Colonic mucosa (tissue), 4 donors: ENCODE measurements around the gene GALNT18. TPM values are rescaled to one million over a fixed set of nuclear protein-coding genes. Genes with fewer than 3 reads are reported as not detected.

Experiments used
- DNase-seq: peaks from one replicate; pipeline ENCODE4 v3.0.0-alpha.2; 2020
- H3K27ac ChIP-seq: fragments of 200-600 bp; one replicate; pipeline ENCODE4 v1.8.0; 2021
- H3K27me3 ChIP-seq: fragments of 200-600 bp; one replicate; pipeline ENCODE4 v1.8.0; 2021
- H3K36me3 ChIP-seq: fragments of 200-600 bp; one replicate; pipeline ENCODE4 v1.8.0; 2021
- H3K4me1 ChIP-seq: fragments of 200-600 bp; one replicate; pipeline ENCODE4 v1.8.0; 2021; ENCODE audit warnings: mild to moderate bottlenecking
- H3K4me3 ChIP-seq: fragments of 200-600 bp; one replicate; pipeline ENCODE4 v1.8.0; 2021
- H3K9ac ChIP-seq, 2 donors: one replicate each; pipeline ENCODE4 v1.7.0; 2013; ENCODE audit warnings: control low read depth in 2 of 2, low read depth in 2 of 2, low read length in 2 of 2
- H3K9me3 ChIP-seq: fragments of 200-600 bp; one replicate; pipeline ENCODE4 v1.8.0; 2021
- CTCF ChIP-seq: fragments of 200-600 bp; IDR thresholded peaks from one replicate; pipeline ENCODE4 v1.8.0; 2022; ENCODE audit warnings: antibody characterized with exemption, mild to moderate bottlenecking
- intact Hi-C: fragments of 100-400 bp; cut with DNase I; formaldehyde crosslinking; loops from one replicate; pipeline ENCODE4 v1.14.1; 2022
- total RNA-seq, 2 donors: library from RNA; stranded (reverse); fragmentation: NEBNext Ultra II Directional in 1 of 2; extraction: Animal tissue kit (Norgen Biotek cat#: 25700) in 1 of 2; gene quantifications; one replicate each; pipeline ENCODE4 v1.2.1, GENCODE V29; 2021
- donor health status: healthy.
- donor health status: DM: no; HTN: no; CAD: no.
- donor health status: DM: no; HTN: no; CAD: no.

Gene GALNT18
- total RNA-seq, 2 donors from 2014 or later, result 3.6 to 8.3 TPM

GRCh38 chr11:11407065-11407762 lies 214.6 kb downstream of the GALNT18 start:
- Histone ChIP-seq H3K4me3 (no peak overlapping the region), H3K9me3 (no peaks in the 10 kb centered on the region), H3K27me3 (no peaks in the 10 kb centered on the region), H3K27ac (no peak overlapping the region), H3K9ac (no peak overlapping the region), H3K4me1 (no peaks in the 10 kb centered on the region), H3K36me3 (no peaks in the 10 kb centered on the region)
- intact Hi-C loops, result loop anchor here (10.0 kb wide), 1 partner anchor 378 kb away; no protein-coding TSS in a partner anchor
- no peak for DNase-seq
- no peak for TF ChIP-seq CTCF

GRCh38 chr11:11406652-11407051 lies 215.2 kb downstream of the GALNT18 start:
- Histone ChIP-seq H3K9ac (no peak overlapping the region), H3K27ac (no peak overlapping the region), H3K36me3 (no peaks in the 10 kb centered on the region), H3K27me3 (no peaks in the 10 kb centered on the region), H3K9me3 (no peaks in the 10 kb centered on the region), H3K4me1 (no peaks in the 10 kb centered on the region), H3K4me3 (no peak overlapping the region)
- TF ChIP-seq CTCF, result no peak
- intact Hi-C loops, result loop anchor here (10.0 kb wide), 1 partner anchor 378 kb away; no protein-coding TSS in a partner anchor
- no peak for DNase-seq

- Histone ChIP-seq H3K27ac (no peak overlapping the region), H3K36me3 (no peaks in the 10 kb centered on the region), H3K27me3 (no peaks in the 10 kb centered on the region), H3K4me3 (no peak overlapping the region), H3K4me1 (no peaks in the 10 kb centered on the region), H3K9ac (no peak overlapping the region), H3K9me3 (no peaks in the 10 kb centered on the region)
- intact Hi-C loops, result loop anchor here (10.0 kb wide), 1 partner anchor 381 kb away; no protein-coding TSS in a partner anchor
- DNase-seq, result no peak
- TF ChIP-seq CTCF, result no peak
Measured at GRCh38 chr11:11403763-11404725, 217.8 kb downstream of the GALNT18 start.

GRCh38 chr11:11401960-11402535 lies 219.8 kb downstream of the GALNT18 start:
- TF ChIP-seq CTCF, result no peak
- Histone ChIP-seq H3K4me1 (no peaks in the 10 kb centered on the region), H3K36me3 (no peaks in the 10 kb centered on the region), H3K27me3 (no peaks in the 10 kb centered on the region), H3K4me3 (no peak overlapping the region), H3K9me3 (no peaks in the 10 kb centered on the region), H3K27ac (no peak overlapping the region), H3K9ac (no peak overlapping the region)
- DNase-seq, result no peak
- intact Hi-C loops, result loop anchor here (10.0 kb wide), 1 partner anchor 383 kb away; no protein-coding TSS in a partner anchor

- no peak for DNase-seq
- intact Hi-C loops, result loop anchor here (10.0 kb wide), 1 partner anchor 384 kb away; no protein-coding TSS in a partner anchor
- H3K4me1 ChIP-seq, result no peaks in the 10 kb centered on the region
Measured at GRCh38 chr11:11400635-11401232, 221.1 kb downstream of the GALNT18 start.

More at GRCh38 chr11:11400635-11401232, 221.1 kb downstream of the GALNT18 start:
- Histone ChIP-seq H3K36me3 (no peaks in the 10 kb centered on the region), H3K9ac (no peak overlapping the region), H3K27me3 (no peaks in the 10 kb centered on the region), H3K4me3 (no peak overlapping the region), H3K9me3 (no peaks in the 10 kb centered on the region), H3K27ac (no peak overlapping the region)
- TF ChIP-seq CTCF, result no peak
